Activated naive CD8-positive, alpha-beta T cell treated with anti-CD3 and anti-CD28 coated beads, Interleukin-2, amount 10 ng/mL, durations not matched to agents 7 days and 5 days (primary cell): ENCODE results near the gene DUSP1. TPM values are rescaled to one million over a fixed set of nuclear protein-coding genes. Genes with fewer than 3 reads are reported as not detected.
"Not testable (repeated sequence)": the region's sequence is repeated elsewhere in the genome, so short reads cannot be mapped to it uniquely, and the experiment has no call there.

Experiments used
- ATAC-seq: fragments of 150-1000 bp; cut with Tn5 transposase; one replicate; pipeline ENCODE4 v1.10.0; 2021; ENCODE audit warnings: low read depth, moderate library complexity
- POLR2A ChIA-PET: fragments of 350-600 bp; sonication (Branson Sonifier 250); formaldehyde crosslinking; loops from one replicate; lab custom pipeline; 2021; ENCODE audit warnings: antibody characterized with exemption; lab: Charles Lee
- DNase-seq: peaks from one replicate; pipeline ENCODE4 v3.0.0; 2021
- H3K27ac Mint-ChIP-seq: one replicate; pipeline ENCODE4 v1.8.0; 2022; ENCODE audit warnings: mild to moderate bottlenecking, mixed read lengths
- H3K27me3 Mint-ChIP-seq: one replicate; pipeline ENCODE4 v1.8.0; 2022; ENCODE audit warnings: mild to moderate bottlenecking, moderate library complexity, mixed read lengths
- H3K36me3 Mint-ChIP-seq: one replicate; pipeline ENCODE4 v1.8.0; 2021; ENCODE audit warnings: mild to moderate bottlenecking, mixed read lengths
- H3K4me1 Mint-ChIP-seq: one replicate; pipeline ENCODE4 v1.8.0; 2021; ENCODE audit warnings: mixed read lengths
- H3K4me3 Mint-ChIP-seq: one replicate; pipeline ENCODE4 v1.8.0; 2022; ENCODE audit warnings: mild to moderate bottlenecking, moderate library complexity, mixed read lengths
- H3K9me3 Mint-ChIP-seq: one replicate; pipeline ENCODE4 v1.8.0; 2021; ENCODE audit warnings: mixed read lengths
- total RNA-seq, 2 experiments: library from RNA; stranded (reverse); gene quantifications; one replicate each; pipeline ENCODE4 v1.2.3, GENCODE V29; 2021

Gene DUSP1
- 10 to 100 TPM; 39.4 to 41.5 TPM for total RNA-seq

- H3K36me3 Mint-ChIP-seq, result peaks cover 14% of the 10 kb centered on the region
- no peaks in the 10 kb centered on the region for H3K9me3 Mint-ChIP-seq
- H3K27me3 Mint-ChIP-seq, result no peaks in the 10 kb centered on the region
- H3K27ac Mint-ChIP-seq, result peak within 1 kb of the TSS; percentile 98
- peak; percentile 62 for ATAC-seq
- DNase-seq, result peak; percentile 96
- peak within 1 kb of the TSS; percentile 91 for H3K4me3 Mint-ChIP-seq
- peaks cover 29% of the 10 kb centered on the region for H3K4me1 Mint-ChIP-seq
- POLR2A ChIA-PET, result interaction anchor here (0.5 to 3.4 kb wide), 26 partner anchors 10 to 213 kb away, joined by 3 to 40 read pairs (median 5); partner anchors contain the start of genes ATP6V0E1, ERGIC1 and RPL26L1
Observed at GRCh38 chr5:172770675-172771438, at the start of gene DUSP1. Gene DUSP1, minus strand, starts transcription at chr5:172771195. Its CDS starts 243 bp downstream, at chr5:172770952.

- Mint-ChIP-seq H3K27ac (no peak overlapping the region), H3K9me3 (peaks cover 2% of the 10 kb centered on the region), H3K27me3 (peaks cover 1% of the 10 kb centered on the region), H3K4me3 (no peak overlapping the region), H3K36me3 (no peaks in the 10 kb centered on the region), H3K4me1 (no peaks in the 10 kb centered on the region)
- ATAC-seq, result no peak
- no peak for DNase-seq
- POLR2A ChIA-PET, result no interaction called here
Observed at GRCh38 chr5:172820046-172820767, 49.2 kb upstream of the DUSP1 start.

GRCh38 chr5:172819569-172819968 is 48.6 kb upstream of the DUSP1 start:
- ATAC-seq, result no peak
- Mint-ChIP-seq H3K4me1 (no peaks in the 10 kb centered on the region), H3K4me3 (no peak overlapping the region), H3K9me3 (no peaks in the 10 kb centered on the region), H3K27me3 (peaks cover 4% of the 10 kb centered on the region), H3K27ac (no peak overlapping the region), H3K36me3 (no peaks in the 10 kb centered on the region)
- POLR2A ChIA-PET, result no interaction called here
- no peak for DNase-seq

- POLR2A ChIA-PET, result no interaction called here
- H3K4me1 Mint-ChIP-seq, result no peaks in the 10 kb centered on the region
- ATAC-seq (no peak), DNase-seq (no peak)
- no peak overlapping the region for H3K27ac Mint-ChIP-seq
- H3K4me3 Mint-ChIP-seq, result no peak overlapping the region
- H3K9me3 Mint-ChIP-seq, result no peaks in the 10 kb centered on the region
- H3K27me3 Mint-ChIP-seq, result peaks cover 9% of the 10 kb centered on the region
- H3K36me3 Mint-ChIP-seq, result no peaks in the 10 kb centered on the region
Observed at GRCh38 chr5:172818081-172818480, 47.1 kb upstream of the DUSP1 start.

- Mint-ChIP-seq H3K36me3 (no peaks in the 10 kb centered on the region), H3K9me3 (no peaks in the 10 kb centered on the region), H3K4me1 (no peaks in the 10 kb centered on the region), H3K27me3 (peaks cover 9% of the 10 kb centered on the region), H3K4me3 (no peak overlapping the region), H3K27ac (no peak overlapping the region)
- DNase-seq (no peak), ATAC-seq (no peak)
- POLR2A ChIA-PET, result no interaction called here
Observed at GRCh38 chr5:172817664-172818063, 46.7 kb upstream of the DUSP1 start.

- no peak for DNase-seq
- H3K27me3 Mint-ChIP-seq, result peaks cover 9% of the 10 kb centered on the region
- no peaks in the 10 kb centered on the region for H3K9me3 Mint-ChIP-seq
- H3K4me3 Mint-ChIP-seq, result no peak overlapping the region
- no peak for ATAC-seq
- H3K36me3 Mint-ChIP-seq, result no peaks in the 10 kb centered on the region
- no peaks in the 10 kb centered on the region for H3K4me1 Mint-ChIP-seq
- H3K27ac Mint-ChIP-seq, result no peak overlapping the region
- POLR2A ChIA-PET, result no interaction called here
Observed at GRCh38 chr5:172816925-172817562, 46.0 kb upstream of the DUSP1 start.

- DNase-seq, result no peak
- Mint-ChIP-seq H3K4me1 (no peaks in the 10 kb centered on the region), H3K36me3 (no peaks in the 10 kb centered on the region), H3K9me3 (no peaks in the 10 kb centered on the region), H3K27ac (no peak overlapping the region), H3K4me3 (no peak overlapping the region), H3K27me3 (peaks cover 9% of the 10 kb centered on the region)
- POLR2A ChIA-PET, result no interaction called here
- no peak for ATAC-seq
Observed at GRCh38 chr5:172815631-172816030, 44.6 kb upstream of the DUSP1 start.

- H3K27me3 Mint-ChIP-seq, H3K36me3 Mint-ChIP-seq, DNase-seq, H3K9me3 Mint-ChIP-seq, H3K4me3 Mint-ChIP-seq, POLR2A ChIA-PET, ATAC-seq, H3K27ac Mint-ChIP-seq: not testable (repeated sequence)
- H3K4me1 Mint-ChIP-seq, result peaks cover 12% of the 10 kb centered on the region
Observed at GRCh38 chr5:172810996-172811395, 40.0 kb upstream of the DUSP1 start.

- Mint-ChIP-seq H3K9me3 (no peaks in the 10 kb centered on the region), H3K4me1 (peaks cover 12% of the 10 kb centered on the region), H3K27ac (no peak overlapping the region), H3K36me3 (no peaks in the 10 kb centered on the region), H3K27me3 (peaks cover 5% of the 10 kb centered on the region), H3K4me3 (no peak overlapping the region)
- ATAC-seq (no peak), DNase-seq (no peak)
- POLR2A ChIA-PET, result no interaction called here
Observed at GRCh38 chr5:172809774-172810173, 38.8 kb upstream of the DUSP1 start.

- no peaks in the 10 kb centered on the region for H3K36me3 Mint-ChIP-seq
- H3K27ac Mint-ChIP-seq, result peak overlapping the region; percentile 84
- H3K27me3 Mint-ChIP-seq, result no peaks in the 10 kb centered on the region
- H3K4me3 Mint-ChIP-seq, result peak overlapping the region; percentile 73
- no peaks in the 10 kb centered on the region for H3K9me3 Mint-ChIP-seq
- POLR2A ChIA-PET, result interaction anchor here (0.8 to 1.6 kb wide), 10 partner anchors 10 to 152 kb away, joined by 3 to 21 read pairs (median 6); partner anchors contain the start of gene DUSP1
- ATAC-seq (no peak), DNase-seq (no peak)
- peaks cover 12% of the 10 kb centered on the region for H3K4me1 Mint-ChIP-seq
Observed at GRCh38 chr5:172807766-172808311, 36.8 kb upstream of the DUSP1 start.

- ATAC-seq (peak; percentile 98), DNase-seq (peak; percentile 81)
- Mint-ChIP-seq H3K27ac (peak overlapping the region; percentile 84), H3K27me3 (no peaks in the 10 kb centered on the region), H3K36me3 (no peaks in the 10 kb centered on the region), H3K9me3 (no peaks in the 10 kb centered on the region), H3K4me3 (peak overlapping the region; percentile 73), H3K4me1 (peaks cover 12% of the 10 kb centered on the region)
- POLR2A ChIA-PET, result interaction anchor here (0.8 to 1.6 kb wide), 10 partner anchors 9 to 153 kb away, joined by 3 to 21 read pairs (median 6); partner anchors contain the start of gene DUSP1
Observed at GRCh38 chr5:172806897-172807672, 36.1 kb upstream of the DUSP1 start.

- Mint-ChIP-seq H3K4me3 (no peak overlapping the region), H3K27ac (no peak overlapping the region)
- POLR2A ChIA-PET, result interaction anchor here (1.2 kb wide), 2 partner anchors 28 to 35 kb away, joined by 4 to 6 read pairs; partner anchors contain the start of gene DUSP1
Observed at GRCh38 chr5:172805736-172806255, 34.8 kb upstream of the DUSP1 start.

More at GRCh38 chr5:172805736-172806255, 34.8 kb upstream of the DUSP1 start:
- no peak for DNase-seq
- no peaks in the 10 kb centered on the region for H3K27me3 Mint-ChIP-seq
- H3K36me3 Mint-ChIP-seq, result no peaks in the 10 kb centered on the region
- ATAC-seq, result no peak
- no peaks in the 10 kb centered on the region for H3K9me3 Mint-ChIP-seq
- peaks cover 12% of the 10 kb centered on the region for H3K4me1 Mint-ChIP-seq
